ENCODE data around the gene TRPV3.

- TF ChIP-seq CTCF (IDR thresholded peaks at IDR 0.05; ENCODE audit: low read length) (no peak), EZH2 (optimal IDR thresholded peaks at IDR 0.05; ENCODE audit: low read depth, low read length) (no peak), EZH2phosphoT487 (IDR thresholded peaks at IDR 0.05; ENCODE audit: low read length) (no peak)
These were observed 23.9 kb downstream of the TRPV3 start for GRCh38 chr17:3533752-3534151.
